Endothelial cell (in vitro differentiated cells): ENCODE data around the gene DMBX1. TPM values are rescaled to one million over a fixed set of nuclear protein-coding genes. Genes with fewer than 3 reads are reported as not detected.

Experiments
- DNase-seq: peaks from one replicate; pipeline ENCODE4 v3.0.0; 2021; ENCODE audit warnings: low spot score
- H3K27ac Mint-ChIP-seq: one replicate; pipeline ENCODE4 v1.8.0; 2021; ENCODE audit warnings: mixed read lengths, inconsistent platforms; ENCODE audit not compliant: unreplicated experiment
- H3K27me3 Mint-ChIP-seq: one replicate; pipeline ENCODE4 v1.8.0; 2021; ENCODE audit warnings: mild to moderate bottlenecking, moderate library complexity, mixed read lengths, inconsistent platforms; ENCODE audit not compliant: unreplicated experiment
- H3K36me3 Mint-ChIP-seq: one replicate; pipeline ENCODE4 v1.8.0; 2021; ENCODE audit warnings: mild to moderate bottlenecking, low read depth, mixed read lengths, inconsistent platforms; ENCODE audit not compliant: unreplicated experiment
- H3K4me1 Mint-ChIP-seq: one replicate; pipeline ENCODE4 v1.8.0; 2021; ENCODE audit warnings: mild to moderate bottlenecking, mixed read lengths, inconsistent platforms; ENCODE audit not compliant: unreplicated experiment
- H3K4me3 Mint-ChIP-seq: one replicate; pipeline ENCODE4 v1.8.0; 2021; ENCODE audit warnings: mild to moderate bottlenecking, mixed read lengths, inconsistent platforms; ENCODE audit not compliant: unreplicated experiment
- H3K9me3 Mint-ChIP-seq: one replicate; pipeline ENCODE4 v1.8.0; 2021; ENCODE audit warnings: mixed read lengths, inconsistent platforms; ENCODE audit not compliant: unreplicated experiment
- CTCF ChIP-seq: fragments of 200-600 bp; sonication (generic); IDR thresholded peaks from one replicate; pipeline ENCODE4 v1.5.0; 2021; ENCODE audit warnings: antibody characterized with exemption; ENCODE audit not compliant: unreplicated experiment
- total RNA-seq: library from RNA; stranded (reverse); fragmentation: NEBNext Ultra II Directional; extraction: Animal tissue kit (Norgen Biotek cat#: 25700); gene quantifications from one replicate; pipeline ENCODE4 v1.2.1, GENCODE V29; 2021; ENCODE audit not compliant: unreplicated experiment

DMBX1 gene
- total RNA-seq, 1 donor from 2014 or later = not detected

GRCh38 chr1:46453449-46453848 is 36.2 kb upstream of the DMBX1 start:
- H3K36me3 Mint-ChIP-seq = peaks cover 8% of the 10 kb centered on the region
- H3K9me3 Mint-ChIP-seq = no peaks in the 10 kb centered on the region
- TF ChIP-seq CTCF = no peak
- peaks cover 5% of the 10 kb centered on the region for H3K4me1 Mint-ChIP-seq
- H3K27ac Mint-ChIP-seq = no peak overlapping the region
- no peak for DNase-seq
- no peak overlapping the region for H3K4me3 Mint-ChIP-seq
- peaks cover 23% of the 10 kb centered on the region for H3K27me3 Mint-ChIP-seq

GRCh38 chr1:46455951-46456350 is 33.7 kb upstream of the DMBX1 start:
- Mint-ChIP-seq H3K4me3 (no peak overlapping the region), H3K36me3 (peaks cover 8% of the 10 kb centered on the region), H3K27me3 (peaks cover 28% of the 10 kb centered on the region), H3K27ac (no peak overlapping the region), H3K9me3 (no peaks in the 10 kb centered on the region), H3K4me1 (peaks cover 6% of the 10 kb centered on the region)
- no peak for TF ChIP-seq CTCF
- DNase-seq = no peak

- no peak for DNase-seq
- Mint-ChIP-seq H3K4me1 (peaks cover 11% of the 10 kb centered on the region), H3K4me3 (no peak overlapping the region), H3K9me3 (no peaks in the 10 kb centered on the region), H3K27me3 (peaks cover 28% of the 10 kb centered on the region), H3K36me3 (peaks cover 8% of the 10 kb centered on the region), H3K27ac (no peak overlapping the region)
- no peak for TF ChIP-seq CTCF
Measured at GRCh38 chr1:46456411-46456963, 33.1 kb upstream of the DMBX1 start.

GRCh38 chr1:46457178-46457577 is 32.5 kb upstream of the DMBX1 start:
- TF ChIP-seq CTCF = no peak
- Mint-ChIP-seq H3K36me3 (peaks cover 8% of the 10 kb centered on the region), H3K27me3 (peaks cover 28% of the 10 kb centered on the region), H3K9me3 (no peaks in the 10 kb centered on the region), H3K4me1 (peaks cover 11% of the 10 kb centered on the region), H3K27ac (no peak overlapping the region), H3K4me3 (no peak overlapping the region)
- DNase-seq = no peak

- DNase-seq = no peak
- no peak overlapping the region for H3K27ac Mint-ChIP-seq
- no peak overlapping the region for H3K4me3 Mint-ChIP-seq
- no peaks in the 10 kb centered on the region for H3K9me3 Mint-ChIP-seq
- H3K36me3 Mint-ChIP-seq = peaks cover 8% of the 10 kb centered on the region
- no peak for TF ChIP-seq CTCF
- H3K4me1 Mint-ChIP-seq = peaks cover 11% of the 10 kb centered on the region
- peaks cover 23% of the 10 kb centered on the region for H3K27me3 Mint-ChIP-seq
Measured at GRCh38 chr1:46458190-46458589, 31.4 kb upstream of the DMBX1 start.
